HepG2 (cell line): ENCODE data around the gene TLE7. TPM values are rescaled to one million over a fixed set of nuclear protein-coding genes. Genes with fewer than 3 reads are reported as not detected.

Source experiments
- FIP1L1 ChIP-seq: fragments of 200-400 bp; formaldehyde crosslinking; IDR thresholded peaks from 2 replicates; pipeline ENCODE4 v1.6.1; 2018; ENCODE audit warnings: low read depth, mild to moderate bottlenecking, low read length, moderate library complexity, borderline replicate concordance; ENCODE audit not compliant: insufficient read depth
- NFATC3 ChIP-seq: sonication (generic); formaldehyde crosslinking; IDR thresholded peaks from 2 replicates; pipeline ENCODE4 v1.5.1; 2020; ENCODE audit warnings: mild to moderate bottlenecking, missing genetic modification reagents
- PRPF4 ChIP-seq: fragments of 200-400 bp; formaldehyde crosslinking; IDR thresholded peaks from 2 replicates; pipeline ENCODE4 v1.6.1; 2016; ENCODE audit warnings: low read length, low read depth; ENCODE audit not compliant: poor library complexity, severe bottlenecking
- PTBP1 ChIP-seq: fragments of 200-400 bp; formaldehyde crosslinking; IDR thresholded peaks from 2 replicates; pipeline ENCODE4 v1.6.1; 2018; ENCODE audit warnings: low read length, low read depth; ENCODE audit not compliant: poor library complexity, severe bottlenecking
- polyA plus RNA-seq, 8 experiments: library from polyadenylated mRNA; depleted of rRNA in 3 of 8; stranded (reverse) in 7 of 8; unstranded in 1 of 8; fragments of >200 nt; fragmentation: Illumina TruSeq in 4 of 8; extraction: Trizol in 4 of 8; gene quantifications; 2 replicates each; pipeline versions ENCODE4 v1.2.1 to v1.2.3, GENCODE V29; 2011 to 2016; ENCODE audit warnings: low read depth in 4 of 8, missing spikeins in 1 of 8, mixed read lengths in 1 of 8; ENCODE audit not compliant: insufficient read depth in 1 of 8
- total RNA-seq, 5 experiments: library from RNA; depleted of rRNA; stranded (reverse); fragments of >200 nt; fragmentation: Illumina TruSeq; extraction: Trizol; gene quantifications; 2 replicates each; pipeline ENCODE4 v1.2.3, GENCODE V29; 2016; ENCODE audit warnings: low read depth in 1 of 5
- TF ChIP-seq, protein P1 (sequence below): sonication (generic); formaldehyde crosslinking; IDR thresholded peaks from 2 replicates; pipeline ENCODE4 v1.8.1; 2023; ENCODE audit warnings: missing genetic modification reagents, mild to moderate bottlenecking, borderline replicate concordance

TLE7 gene
- total and polyA plus RNA-seq, 2 of the 13 experiments (the other 11 are each of a cell fraction or from before 2014, with no cell fraction given), result not detected

DNA sequence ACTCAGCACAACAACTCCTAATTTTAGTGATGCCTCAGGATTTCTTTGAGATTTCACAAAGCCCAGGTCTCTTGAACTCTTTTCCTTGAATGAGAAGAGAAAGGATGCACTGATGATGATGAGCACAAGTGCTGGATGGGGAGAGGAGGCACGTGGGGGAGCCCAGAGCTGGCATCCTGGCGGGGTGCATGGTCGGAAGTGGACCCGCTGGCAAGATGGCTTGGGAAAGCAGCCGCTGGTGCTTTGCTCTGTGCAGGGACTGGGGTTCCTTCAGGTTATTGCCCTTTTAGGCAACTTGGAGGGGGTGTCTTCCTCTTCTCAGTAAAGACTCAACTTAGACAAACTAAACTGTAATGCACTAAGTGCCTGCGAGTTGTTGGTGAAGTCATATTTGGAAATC is 61.0 kb downstream of the TLE7 start (continued):
- TF ChIP-seq, protein P1, sequence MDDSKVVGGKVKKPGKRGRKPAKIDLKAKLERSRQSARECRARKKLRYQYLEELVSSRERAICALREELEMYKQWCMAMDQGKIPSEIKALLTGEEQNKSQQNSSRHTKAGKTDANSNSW (CRISPR knock-in tag), result no peak
- TF ChIP-seq NFATC3 (CRISPR knock-in tag), result no peak
- no peak for TF ChIP-seq PTBP1
- TF ChIP-seq PRPF4, result no peak
- no peak for TF ChIP-seq FIP1L1

Other genes starting within 250 kb of the TLE7 start
- 0.21 TPM in 1 of 2 replicates, not detected in the other for gene HYDIN, start 211.3 kb downstream of the TLE7 start, total RNA-seq (2016; rRNA removed; fragmentation: Illumina TruSeq; extraction: Trizol)
- not detected in 2 replicates for gene HYDIN, start 211.3 kb downstream of the TLE7 start, polyA plus RNA-seq (2011; rRNA removed)
- 19.9 and 25.1 TPM in 2 replicates for gene CMTR2, start 152.7 kb downstream of the TLE7 start, total RNA-seq (2016; rRNA removed; fragmentation: Illumina TruSeq; extraction: Trizol)
- gene CMTR2, start 152.7 kb downstream of the TLE7 start, polyA plus RNA-seq (2011; rRNA removed), result 12.4 and 15.0 TPM in 2 replicates
- gene CALB2, start 83.3 kb downstream of the TLE7 start, total RNA-seq (2016; rRNA removed; fragmentation: Illumina TruSeq; extraction: Trizol), result 0.22 and 0.40 TPM in 2 replicates
- 0.20 and 0.37 TPM in 2 replicates for gene CALB2, start 83.3 kb downstream of the TLE7 start, polyA plus RNA-seq (2011; rRNA removed)
- gene ZNF23, start 20.2 kb upstream of the TLE7 start, total RNA-seq (2016; rRNA removed; fragmentation: Illumina TruSeq; extraction: Trizol), result 12.2 and 14.0 TPM in 2 replicates
- 8.6 and 9.0 TPM in 2 replicates for gene ZNF23, start 20.2 kb upstream of the TLE7 start, polyA plus RNA-seq (2011; rRNA removed)
- gene ZNF19, start 47.3 kb upstream of the TLE7 start, total RNA-seq (2016; rRNA removed; fragmentation: Illumina TruSeq; extraction: Trizol), result 4.6 and 5.8 TPM in 2 replicates
- 3.2 and 3.7 TPM in 2 replicates for gene ZNF19, start 47.3 kb upstream of the TLE7 start, polyA plus RNA-seq (2011; rRNA removed)
- not detected in 2 replicates for gene CHST4, start 84.4 kb upstream of the TLE7 start, total RNA-seq (2016; rRNA removed; fragmentation: Illumina TruSeq; extraction: Trizol)
- not detected in 2 replicates for gene CHST4, start 84.4 kb upstream of the TLE7 start, polyA plus RNA-seq (2011; rRNA removed)
- 1.6 and 2.2 TPM in 2 replicates for gene TAT, start 135.0 kb upstream of the TLE7 start, total RNA-seq (2016; rRNA removed; fragmentation: Illumina TruSeq; extraction: Trizol)
- gene TAT, start 135.0 kb upstream of the TLE7 start, polyA plus RNA-seq (2011; rRNA removed), result 5.8 and 6.5 TPM in 2 replicates
- gene MARVELD3, start 184.1 kb upstream of the TLE7 start, total RNA-seq (2016; rRNA removed; fragmentation: Illumina TruSeq; extraction: Trizol), result 3.6 and 5.6 TPM in 2 replicates
- gene MARVELD3, start 184.1 kb upstream of the TLE7 start, polyA plus RNA-seq (2011; rRNA removed), result 4.8 and 5.0 TPM in 2 replicates